HepG2 (cell line): ENCODE results near the gene KCNAB1. TPM values are rescaled to one million over a fixed set of nuclear protein-coding genes. Genes with fewer than 3 reads are reported as not detected.

Experiments used
- ADNP ChIP-seq: sonication (generic); formaldehyde crosslinking; IDR thresholded peaks from 2 replicates; pipeline ENCODE4 v1.4.0; 2020; ENCODE audit warnings: missing genetic modification reagents
- CCAR2 ChIP-seq: fragments of 200-400 bp; formaldehyde crosslinking; optimal IDR thresholded peaks from 2 replicates; pipeline ENCODE3; 2018; ENCODE audit warnings: low read depth, mild to moderate bottlenecking, low read length, moderate library complexity
- CREB1 ChIP-seq, 2 experiments: fragments of 450-650 bp in 1 of 2; IDR thresholded peaks; 2 replicates each; pipeline ENCODE4 v1.6.1; 2016 to 2017; ENCODE audit warnings: control low read depth in 1 of 2, mild to moderate bottlenecking in 1 of 2, missing compliant biosample characterization in 1 of 2, missing genetic modification characterization in 1 of 2
- EEA1 ChIP-seq: sonication (generic); formaldehyde crosslinking; IDR thresholded peaks from 2 replicates; pipeline ENCODE4 v1.5.1; 2020; ENCODE audit warnings: mild to moderate bottlenecking, missing genetic modification reagents, borderline replicate concordance
- FOXK1 ChIP-seq: sonication (generic); formaldehyde crosslinking; IDR thresholded peaks from 2 replicates; pipeline ENCODE4 v1.4.0; 2020; ENCODE audit warnings: low read depth, missing genetic modification reagents, borderline replicate concordance
- FOXP1 ChIP-seq, 2 experiments: fragments of 450-650 bp in 1 of 2; IDR thresholded peaks; 2 replicates each; pipeline ENCODE4 v1.6.1; 2017 to 2018; ENCODE audit warnings: antibody characterized with exemption in 1 of 2
- GFI1 ChIP-seq: sonication (generic); formaldehyde crosslinking; IDR thresholded peaks from 2 replicates; pipeline ENCODE4 v1.5.0; 2020; ENCODE audit warnings: missing genetic modification reagents, mild to moderate bottlenecking, borderline replicate concordance
- GTF2F1 ChIP-seq: fragments of 150-350 bp; IDR thresholded peaks from 2 replicates; pipeline ENCODE4 v1.6.1; 2014; ENCODE audit warnings: low read length
- HDAC2 ChIP-seq: sonication (generic); formaldehyde crosslinking; IDR thresholded peaks from 2 replicates; pipeline ENCODE4 v1.4.0; 2020; ENCODE audit warnings: missing genetic modification reagents
- HHEX ChIP-seq: IDR thresholded peaks from 2 replicates; pipeline ENCODE4 v1.6.1; 2016; ENCODE audit warnings: control low read depth
- HOMEZ ChIP-seq: IDR thresholded peaks from 2 replicates; pipeline ENCODE4 v1.6.1; 2016; ENCODE audit warnings: low read depth
- HOXA3 ChIP-seq: sonication (generic); formaldehyde crosslinking; IDR thresholded peaks from 2 replicates; pipeline ENCODE4 v1.5.0; 2020; ENCODE audit warnings: missing genetic modification reagents
- NFE2L2 ChIP-seq: fragments of 150-350 bp; IDR thresholded peaks from 2 replicates; pipeline ENCODE4 v1.6.1; 2014; ENCODE audit warnings: low read length
- RARG ChIP-seq: sonication (generic); formaldehyde crosslinking; IDR thresholded peaks from 2 replicates; pipeline ENCODE4 v1.4.0; 2020; ENCODE audit warnings: low read depth, mild to moderate bottlenecking, missing genetic modification reagents
- RCOR2 ChIP-seq: IDR thresholded peaks from 2 replicates; pipeline ENCODE4 v1.6.1; 2016; ENCODE audit warnings: missing biosample characterization, missing genetic modification reagents
- TARDBP ChIP-seq: sonication (generic); formaldehyde crosslinking; IDR thresholded peaks from 2 replicates; pipeline ENCODE4 v1.8.0; 2022; ENCODE audit warnings: mild to moderate bottlenecking, missing genetic modification reagents
- WIZ ChIP-seq: sonication (generic); formaldehyde crosslinking; IDR thresholded peaks from 2 replicates; pipeline ENCODE4 v1.5.1; 2020; ENCODE audit warnings: mild to moderate bottlenecking, missing genetic modification reagents
- ZNF264 ChIP-seq: sonication (generic); formaldehyde crosslinking; IDR thresholded peaks from 2 replicates; pipeline ENCODE4 v1.4.0; 2020; ENCODE audit warnings: missing genetic modification reagents
- ZNF274 ChIP-seq: sonication (generic); formaldehyde crosslinking; IDR thresholded peaks from 2 replicates; pipeline ENCODE4 v1.5.1; 2020; ENCODE audit warnings: mild to moderate bottlenecking, missing genetic modification reagents
- ZNF503 ChIP-seq: sonication (generic); formaldehyde crosslinking; IDR thresholded peaks from 2 replicates; pipeline ENCODE4 v1.4.0; 2020; ENCODE audit warnings: missing genetic modification reagents
- ZNF816 ChIP-seq: sonication (generic); formaldehyde crosslinking; IDR thresholded peaks from 2 replicates; pipeline ENCODE4 v1.8.0; 2022; ENCODE audit warnings: missing genetic modification reagents, mild to moderate bottlenecking, borderline replicate concordance
- ZNF850 ChIP-seq: sonication (generic); formaldehyde crosslinking; conservative IDR thresholded peaks from 2 replicates; pipeline ENCODE4 v1.9.0; 2021; ENCODE audit warnings: mild to moderate bottlenecking, missing genetic modification reagents
- polyA plus RNA-seq, 8 experiments: library from polyadenylated mRNA; depleted of rRNA in 3 of 8; stranded (reverse) in 7 of 8; unstranded in 1 of 8; fragments of >200 nt; fragmentation: Illumina TruSeq in 4 of 8; extraction: Trizol in 4 of 8; gene quantifications; 2 replicates each; pipeline versions ENCODE4 v1.2.1 to v1.2.3, GENCODE V29; 2011 to 2016; ENCODE audit warnings: low read depth in 4 of 8, missing spikeins in 1 of 8, mixed read lengths in 1 of 8; ENCODE audit not compliant: insufficient read depth in 1 of 8
- total RNA-seq, 5 experiments: library from RNA; depleted of rRNA; stranded (reverse); fragments of >200 nt; fragmentation: Illumina TruSeq; extraction: Trizol; gene quantifications; 2 replicates each; pipeline ENCODE4 v1.2.3, GENCODE V29; 2016; ENCODE audit warnings: low read depth in 1 of 5
- TF ChIP-seq, protein P1 (sequence below): sonication (generic); formaldehyde crosslinking; IDR thresholded peaks from 2 replicates; pipeline ENCODE4 v1.8.0; 2023; ENCODE audit warnings: mild to moderate bottlenecking, missing genetic modification reagents
- TF ChIP-seq, protein P2 (sequence below): IDR thresholded peaks from 2 replicates; pipeline ENCODE4 v1.6.1; 2018; ENCODE audit warnings: missing genetic modification reagents, mild to moderate bottlenecking, missing compliant biosample characterization
- TF ChIP-seq, protein P3 (sequence below): sonication (generic); formaldehyde crosslinking; IDR thresholded peaks from 2 replicates; pipeline ENCODE4 v1.8.0; 2022; ENCODE audit warnings: mild to moderate bottlenecking, missing genetic modification reagents

The KCNAB1 gene
- total and polyA plus RNA-seq, 2 of the 13 experiments (the other 11 are each of a cell fraction or from before 2014, with no cell fraction given), result not detected

DNA sequence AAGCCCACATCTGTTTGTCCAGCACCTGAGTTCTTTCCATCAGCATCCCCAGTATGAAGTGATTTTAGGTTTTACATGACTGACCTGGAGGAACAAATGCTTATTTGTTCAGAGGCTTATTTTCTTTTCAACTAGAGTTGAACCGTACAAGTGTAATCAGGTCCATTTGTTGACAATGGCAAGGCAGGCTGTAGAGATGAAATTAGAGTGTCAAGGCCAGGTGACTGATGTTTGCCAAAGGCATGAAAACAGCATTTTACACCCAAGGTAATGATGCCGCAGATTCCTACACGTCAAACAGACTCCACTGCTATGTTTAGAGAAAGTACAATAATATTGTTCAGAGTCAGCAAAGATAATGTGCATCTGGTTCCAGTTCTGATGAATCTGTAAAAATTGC, 96.5 kb downstream of the KCNAB1 start (continued):
- TF ChIP-seq, protein P1, sequence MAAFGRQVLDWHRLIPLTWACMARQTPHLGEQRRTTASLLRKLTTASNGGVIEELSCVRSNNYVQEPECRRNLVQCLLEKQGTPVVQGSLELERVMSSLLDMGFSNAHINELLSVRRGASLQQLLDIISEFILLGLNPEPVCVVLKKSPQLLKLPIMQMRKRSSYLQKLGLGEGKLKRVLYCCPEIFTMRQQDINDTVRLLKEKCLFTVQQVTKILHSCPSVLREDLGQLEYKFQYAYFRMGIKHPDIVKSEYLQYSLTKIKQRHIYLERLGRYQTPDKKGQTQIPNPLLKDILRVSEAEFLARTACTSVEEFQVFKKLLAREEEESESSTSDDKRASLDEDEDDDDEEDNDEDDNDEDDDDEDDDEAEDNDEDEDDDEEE (CRISPR knock-in tag), result no peak
- TF ChIP-seq EEA1 (CRISPR knock-in tag) (no peak), NFE2L2 (no peak), ADNP (CRISPR knock-in tag) (no peak), HOMEZ (CRISPR knock-in tag) (0 out of 2 replicates have a peak, but pooled peaks have one; percentile 24), GFI1 (CRISPR knock-in tag) (peak; percentile 84; the same call in 1 of the 2 replicates), HHEX (CRISPR knock-in tag) (peak; percentile 95), WIZ (CRISPR knock-in tag) (0 out of 2 replicates have a peak, but pooled peaks have one; percentile 36), GTF2F1 (no peak), ZNF503 (CRISPR knock-in tag) (peak; percentile 63; the same call in 1 of the 2 replicates), RCOR2 (CRISPR knock-in tag) (peak; percentile 77; the same call in 1 of the 2 replicates), HDAC2 (CRISPR knock-in tag) (peak; percentile 84), RARG (no peak), CCAR2 (no peak), ZNF274 (no peak), CREB1 (IDR thresholded peaks at IDR 0.05) (no peak), CREB1 (CRISPR knock-in tag; IDR thresholded peaks at IDR 0.05) (no peak), FOXK1 (peak; percentile 65; the same call in 1 of the 2 replicates), ZNF816 (peak; percentile 57; the same call in 1 of the 2 replicates), FOXP1 (IDR thresholded peaks at IDR 0.05) (0 out of 2 replicates have a peak, but pooled peaks have one; percentile 18), FOXP1 (CRISPR knock-in tag; IDR thresholded peaks at IDR 0.05) (peak; percentile 93), TARDBP (CRISPR knock-in tag) (peak; percentile 42; the same call in 1 of the 2 replicates), ZNF850 (CRISPR knock-in tag) (no peak), HOXA3 (peak; percentile 23; the same call in 1 of the 2 replicates), ZNF264 (peak; percentile 20; the same call in 1 of the 2 replicates)
- TF ChIP-seq, protein P2, sequence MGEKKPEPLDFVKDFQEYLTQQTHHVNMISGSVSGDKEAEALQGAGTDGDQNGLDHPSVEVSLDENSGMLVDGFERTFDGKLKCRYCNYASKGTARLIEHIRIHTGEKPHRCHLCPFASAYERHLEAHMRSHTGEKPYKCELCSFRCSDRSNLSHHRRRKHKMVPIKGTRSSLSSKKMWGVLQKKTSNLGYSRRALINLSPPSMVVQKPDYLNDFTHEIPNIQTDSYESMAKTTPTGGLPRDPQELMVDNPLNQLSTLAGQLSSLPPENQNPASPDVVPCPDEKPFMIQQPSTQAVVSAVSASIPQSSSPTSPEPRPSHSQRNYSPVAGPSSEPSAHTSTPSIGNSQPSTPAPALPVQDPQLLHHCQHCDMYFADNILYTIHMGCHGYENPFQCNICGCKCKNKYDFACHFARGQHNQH (CRISPR knock-in tag), result peak; percentile 67; the same call in 1 of the 2 replicates
- TF ChIP-seq, protein P3, sequence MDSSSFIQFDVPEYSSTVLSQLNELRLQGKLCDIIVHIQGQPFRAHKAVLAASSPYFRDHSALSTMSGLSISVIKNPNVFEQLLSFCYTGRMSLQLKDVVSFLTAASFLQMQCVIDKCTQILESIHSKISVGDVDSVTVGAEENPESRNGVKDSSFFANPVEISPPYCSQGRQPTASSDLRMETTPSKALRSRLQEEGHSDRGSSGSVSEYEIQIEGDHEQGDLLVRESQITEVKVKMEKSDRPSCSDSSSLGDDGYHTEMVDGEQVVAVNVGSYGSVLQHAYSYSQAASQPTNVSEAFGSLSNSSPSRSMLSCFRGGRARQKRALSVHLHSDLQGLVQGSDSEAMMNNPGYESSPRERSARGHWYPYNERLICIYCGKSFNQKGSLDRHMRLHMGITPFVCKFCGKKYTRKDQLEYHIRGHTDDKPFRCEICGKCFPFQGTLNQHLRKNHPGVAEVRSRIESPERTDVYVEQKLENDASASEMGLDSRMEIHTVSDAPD (CRISPR knock-in tag), result 0 out of 2 replicates have a peak, but pooled peaks have one; percentile 23
